OCI-M2 (cell line): ENCODE results near the gene RNF186.
"Not testable (repeated sequence)": the region's sequence is repeated elsewhere in the genome, so short reads cannot be mapped to it uniquely, and the experiment has no call there.

ENCODE experiments used
- DNase-seq: peaks from one replicate; lab custom pipeline; 2025; ENCODE audit not compliant: unreplicated experiment; lab: John Stamatoyannopoulos, UW

RNF186 gene

DNA sequence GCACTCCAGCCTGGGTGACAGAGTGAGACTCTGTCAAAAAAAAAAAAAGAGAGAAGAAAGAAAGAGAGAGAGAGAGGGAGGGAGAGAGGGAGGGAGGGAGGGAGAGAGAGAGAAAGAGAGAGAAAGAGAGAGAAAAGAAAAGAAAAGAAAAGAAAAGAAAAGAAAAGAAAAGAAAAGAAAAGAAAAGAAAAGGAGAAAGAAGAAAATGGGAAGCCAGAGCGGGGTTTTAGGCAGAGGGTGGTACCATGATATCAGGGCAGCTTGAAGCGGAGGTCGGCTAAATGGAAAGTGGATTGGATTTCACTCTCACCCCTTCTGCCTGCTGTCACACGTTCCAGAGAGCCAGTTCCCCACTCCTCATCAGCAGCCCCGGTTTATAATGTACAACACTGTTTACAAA, 17.3 kb downstream of the RNF186 start:
- no peak for DNase-seq

DNA sequence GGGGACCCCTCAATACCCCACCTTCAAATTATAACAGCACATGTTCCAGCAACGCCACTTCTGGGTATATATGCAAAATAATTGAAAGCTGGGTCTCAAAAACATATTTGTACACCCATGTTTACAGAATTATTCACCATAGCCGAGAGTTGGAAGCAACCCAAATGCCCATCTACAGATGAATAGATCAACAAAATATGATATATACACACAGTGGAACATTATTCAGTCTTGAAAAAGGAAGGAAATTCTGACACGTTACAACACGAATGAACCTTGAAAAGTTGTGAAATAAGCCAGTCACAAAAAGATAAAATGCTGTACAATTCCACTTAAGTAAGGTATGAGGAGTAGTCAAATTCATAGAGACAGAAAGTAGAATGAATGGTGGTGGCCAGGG, 20.5 kb downstream of the RNF186 start:
- DNase-seq = no peak

- no peak for DNase-seq
Measured at GRCh38 chr1:19793360-19794046, 21.6 kb downstream of the RNF186 start.

- no peak for DNase-seq
Measured at GRCh38 chr1:19792237-19793002, 22.7 kb downstream of the RNF186 start.

DNA sequence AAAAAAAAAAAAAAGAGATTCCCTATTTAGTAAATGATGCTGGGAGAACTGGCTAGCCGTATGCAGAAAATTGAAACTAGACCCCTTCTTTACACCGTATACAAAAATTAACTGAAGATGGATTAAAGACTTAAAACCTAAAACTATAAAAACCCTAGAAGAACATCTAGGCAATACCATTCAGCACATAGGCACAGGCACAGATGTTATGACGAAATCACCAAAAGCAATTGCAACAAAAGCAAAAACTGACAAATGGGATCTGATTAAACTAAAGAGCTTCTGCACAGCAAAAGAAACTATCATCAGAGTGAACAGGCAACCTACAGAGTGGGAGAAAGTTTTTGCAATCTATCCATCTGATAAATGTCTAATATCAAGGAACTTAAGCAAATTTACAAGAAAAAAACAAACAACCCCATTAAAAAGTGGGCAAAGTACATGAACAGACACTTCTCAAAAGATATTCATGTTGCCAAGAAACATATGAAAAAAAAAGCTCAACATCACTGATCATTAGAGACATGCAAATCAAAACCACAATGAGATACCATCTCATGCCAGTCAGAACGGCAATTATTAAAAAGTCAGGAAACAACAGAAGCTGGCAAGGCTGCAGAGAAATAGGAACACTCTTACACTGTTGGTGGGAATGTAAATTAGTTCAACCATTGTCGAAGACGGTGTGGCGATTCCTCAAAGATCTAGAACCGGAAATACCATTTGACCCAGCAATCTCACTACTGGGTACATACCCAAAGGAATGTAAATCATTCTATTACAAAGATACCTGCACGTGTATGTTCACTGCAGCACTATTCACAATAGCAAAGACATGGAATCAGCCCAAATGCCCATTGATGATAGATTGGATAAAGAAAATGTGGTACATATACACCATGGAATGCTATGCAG, 24.8 kb downstream of the RNF186 start:
- DNase-seq = not testable (repeated sequence)

GRCh38 chr1:19786988-19787423, 28.1 kb downstream of the RNF186 start:
- DNase-seq = no peak

DNA sequence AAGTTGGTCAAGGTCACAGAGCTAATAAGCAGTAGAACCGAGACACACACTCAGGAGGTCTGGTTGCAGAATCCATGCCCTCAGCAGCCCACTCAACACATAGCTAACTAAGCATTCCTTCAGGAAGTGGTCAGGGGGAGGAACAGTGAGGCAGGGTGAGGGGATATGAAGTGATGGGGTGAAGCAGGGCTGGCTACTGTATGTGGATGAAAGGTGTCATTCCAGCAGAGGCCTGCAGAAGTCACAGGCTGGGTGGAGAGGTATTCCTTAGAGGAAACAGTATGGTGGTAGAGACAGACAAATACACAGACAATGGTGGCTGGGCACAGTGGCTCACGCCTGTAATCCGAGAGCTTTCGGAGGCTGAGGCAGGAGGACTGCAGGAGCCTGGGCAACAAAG, 29.4 kb downstream of the RNF186 start:
- DNase-seq = no peak

DNA sequence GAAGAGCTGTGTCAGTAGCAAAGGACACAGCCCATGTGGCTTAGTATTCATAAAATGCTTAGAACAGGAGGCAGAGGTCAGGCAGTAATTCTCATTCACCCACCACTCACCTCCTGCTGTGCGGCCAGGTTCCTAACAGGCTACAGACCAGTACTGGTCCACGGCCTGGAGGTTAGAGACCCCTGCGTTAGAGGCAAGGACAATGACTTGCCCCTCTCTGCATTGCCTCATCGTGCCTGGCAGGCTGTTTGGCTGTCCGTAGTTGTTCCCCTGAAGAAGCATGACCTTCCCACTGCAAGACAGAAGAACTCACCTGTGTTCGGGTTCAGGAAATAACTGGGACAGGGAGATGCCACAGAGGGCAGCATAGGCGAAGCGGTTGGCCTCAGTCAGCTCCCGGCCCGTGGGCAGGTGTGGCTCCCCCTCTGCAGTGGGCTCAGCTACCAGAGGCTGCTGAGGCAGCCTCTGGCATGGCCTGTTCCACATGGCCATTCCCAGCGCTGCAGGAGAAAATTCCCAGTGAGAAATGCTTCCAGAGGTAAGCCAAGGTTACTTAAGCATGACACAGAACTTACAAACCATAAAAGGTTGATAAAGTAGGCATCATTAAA, 34.7 kb downstream of the RNF186 start:
- DNase-seq = no peak

GRCh38 chr1:19776933-19777332, 38.1 kb downstream of the RNF186 start:
- DNase-seq = no peak

DNA sequence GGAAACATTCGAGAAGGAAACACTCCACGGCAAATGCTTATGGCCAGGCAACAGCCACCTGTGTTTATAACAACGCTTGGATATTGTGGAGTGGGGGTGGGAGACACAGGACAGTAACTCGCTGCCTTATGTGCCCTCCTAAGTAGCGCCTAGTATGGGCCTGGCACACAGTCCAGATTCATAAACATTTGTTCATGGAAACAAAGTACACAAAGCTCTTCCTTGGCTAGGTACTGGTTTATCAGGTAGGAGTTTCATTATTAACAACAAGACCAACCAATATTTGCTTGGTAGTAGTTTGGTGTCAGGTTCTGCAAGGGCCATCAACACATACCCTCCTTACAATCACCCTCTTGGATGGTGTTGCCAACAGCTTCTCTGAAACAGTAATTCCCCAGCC, 38.8 kb downstream of the RNF186 start:
- DNase-seq = no peak

DNA sequence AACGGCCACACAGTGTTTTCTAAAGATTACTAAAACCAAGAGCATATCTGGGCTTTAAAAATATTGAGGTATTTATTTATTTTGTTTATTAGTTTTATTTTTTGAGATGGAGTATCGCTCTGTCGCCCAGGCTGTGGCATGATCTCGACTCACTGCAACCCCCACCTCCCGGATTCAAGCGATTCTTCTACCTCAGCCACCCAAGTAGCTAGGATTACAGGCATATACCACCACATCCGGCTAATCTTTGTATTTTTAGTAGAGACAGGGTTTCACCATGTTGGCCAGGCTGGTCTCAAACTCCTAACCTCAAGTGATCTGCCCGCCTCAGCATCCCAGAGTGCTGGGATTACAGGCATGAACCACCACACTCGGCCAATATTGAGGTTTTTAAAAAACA, 39.3 kb downstream of the RNF186 start:
- DNase-seq = no peak

GRCh38 chr1:19775317-19775716, 39.8 kb downstream of the RNF186 start:
- no peak for DNase-seq

DNA sequence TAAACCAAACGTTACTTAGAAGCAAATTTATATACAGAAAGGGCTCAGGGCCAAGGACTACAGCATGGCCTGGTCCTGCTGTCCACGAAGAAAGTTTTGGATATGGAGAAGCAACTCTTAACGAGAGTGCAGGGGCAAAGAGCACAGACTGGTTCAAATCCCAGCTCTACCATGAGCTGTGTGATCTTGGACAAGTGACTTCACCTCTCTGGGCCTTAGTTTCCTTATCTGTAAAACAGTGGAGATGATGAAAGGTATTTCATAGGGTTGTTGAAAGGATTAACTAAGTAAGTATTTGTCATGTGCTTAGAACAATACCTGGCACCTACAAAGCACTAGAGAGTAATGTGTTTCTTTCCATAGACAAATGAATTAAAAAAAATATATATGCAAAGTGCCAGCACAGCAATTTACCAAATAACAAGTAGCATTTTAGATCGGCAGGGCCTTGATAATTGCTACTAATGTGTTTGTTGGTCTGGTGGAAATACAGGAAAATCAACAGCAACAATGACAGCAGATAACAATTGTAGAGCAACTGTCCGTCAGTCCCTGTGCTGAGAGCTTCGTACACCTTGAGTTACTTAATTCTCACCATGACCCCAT, 40.8 kb downstream of the RNF186 start:
- no peak for DNase-seq

DNA sequence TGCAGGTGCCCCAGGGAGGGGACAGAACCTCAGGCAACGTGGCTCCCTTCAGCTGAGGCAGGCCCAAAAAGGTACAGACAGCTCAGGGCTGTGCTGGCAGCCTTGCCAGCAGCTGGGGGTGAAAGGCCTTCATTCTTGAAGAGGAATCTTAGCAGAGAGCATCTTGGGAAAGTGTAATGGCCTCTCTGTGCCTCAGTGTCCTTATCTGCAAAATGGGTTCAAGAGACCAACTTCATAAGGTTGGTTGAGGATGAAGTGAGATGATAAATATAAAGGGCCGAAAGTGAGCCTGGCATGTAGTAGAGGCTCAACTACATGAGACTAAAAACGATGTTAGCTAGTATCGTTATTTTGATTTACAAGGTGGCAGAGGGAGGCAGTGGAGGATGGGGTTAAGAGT, 41.6 kb downstream of the RNF186 start:
- DNase-seq = no peak

DNA sequence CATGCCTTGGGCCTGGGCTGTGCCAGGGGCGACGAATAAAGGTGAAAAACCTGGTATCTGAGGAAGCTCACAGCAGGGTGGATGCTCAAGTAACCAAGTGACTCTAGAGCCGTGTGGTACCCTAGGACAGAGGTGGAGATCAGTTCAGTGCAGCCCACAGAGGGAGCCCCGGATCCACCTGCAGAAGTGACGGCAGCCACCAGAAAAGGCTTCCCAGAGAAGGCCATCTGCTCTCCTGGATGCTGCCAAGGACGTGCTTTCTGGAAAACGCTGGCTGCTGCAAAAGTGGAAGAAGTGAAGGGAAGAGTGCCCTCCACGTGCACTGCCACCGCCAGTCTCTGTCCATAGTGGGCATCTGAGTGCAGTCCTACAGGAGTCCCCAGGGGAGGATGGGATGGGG, 43.0 kb downstream of the RNF186 start:
- DNase-seq = no peak

DNA sequence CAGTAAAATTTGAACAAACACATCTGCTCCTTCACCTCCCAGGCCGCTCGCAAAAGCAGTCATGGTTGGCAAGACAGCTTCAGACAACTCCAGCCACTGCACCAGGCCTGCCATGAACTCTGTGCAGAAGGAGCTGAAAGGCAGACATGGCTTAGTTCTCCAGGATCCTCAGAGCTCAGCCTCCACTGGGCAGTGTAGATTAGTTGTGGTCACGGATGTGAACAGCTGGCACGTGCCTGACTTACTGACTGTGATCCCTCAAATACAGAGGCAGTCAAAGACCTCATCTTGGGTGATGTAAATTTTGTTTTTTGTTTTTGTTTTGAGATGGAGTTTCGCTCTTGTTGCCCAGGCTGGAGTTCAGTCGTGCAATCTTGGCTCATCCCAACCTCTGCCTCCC, 43.7 kb downstream of the RNF186 start:
- DNase-seq = no peak

DNA sequence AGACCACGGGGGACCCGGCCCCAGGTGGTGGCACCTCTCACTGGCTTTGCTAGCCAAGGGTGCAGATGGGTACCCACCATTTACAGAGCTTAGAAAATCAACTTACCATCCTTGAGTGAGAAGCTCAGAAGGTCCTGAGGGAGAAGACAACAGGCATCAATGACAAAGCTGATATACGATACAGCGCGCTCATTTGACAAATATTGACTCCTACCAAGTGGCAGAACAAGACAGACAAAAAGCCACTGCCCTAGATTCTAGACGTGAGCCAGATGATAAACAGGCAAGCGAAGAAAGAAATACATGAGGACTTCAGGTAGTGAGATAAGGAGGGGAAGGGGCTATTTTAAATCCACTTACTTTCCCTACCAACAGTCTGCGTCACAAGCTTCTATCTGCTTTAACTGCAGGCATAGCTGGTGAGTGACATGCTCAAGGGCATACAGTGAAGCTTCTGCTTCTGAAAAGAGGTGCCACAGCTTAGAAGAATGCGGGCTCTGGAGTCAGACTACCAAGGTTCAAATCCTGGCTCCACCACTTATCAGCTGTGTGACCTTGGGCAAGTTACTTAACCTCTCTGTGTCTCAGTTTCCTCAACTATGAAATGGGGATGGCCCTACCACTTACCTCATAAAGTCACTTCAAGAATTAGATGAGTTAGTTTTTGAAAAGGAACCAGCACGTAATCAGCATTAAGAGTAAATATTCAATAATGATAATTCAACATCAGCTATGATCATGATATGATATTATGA, 44.5 kb downstream of the RNF186 start:
- DNase-seq = no peak

- no peak for DNase-seq
Measured at GRCh38 chr1:19769211-19769932, 45.7 kb downstream of the RNF186 start.
